H9 (cell line): ENCODE data around the gene MPC1. TPM values are rescaled to one million over a fixed set of nuclear protein-coding genes. Genes with fewer than 3 reads are reported as not detected.

Experiments used
- DNase-seq: peaks from one replicate; pipeline ENCODE4 v3.0.0-alpha.2; 2017
- H2AFZ ChIP-seq: one replicate; pipeline ENCODE4 v1.6.1; 2013; ENCODE audit warnings: mild to moderate bottlenecking, low read length, control low read depth, moderate library complexity
- H2AK5ac ChIP-seq: 2 replicates; pipeline ENCODE4 v1.6.1; 2013; ENCODE audit warnings: low read length, control low read depth, mixed read lengths; ENCODE audit not compliant: insufficient read length
- H2BK120ac ChIP-seq: one replicate; pipeline ENCODE4 v1.6.1; 2013; ENCODE audit warnings: low read depth, mild to moderate bottlenecking, low read length, control low read depth, inconsistent platforms; ENCODE audit not compliant: poor library complexity, severe bottlenecking
- H2BK12ac ChIP-seq: 2 replicates; pipeline ENCODE4 v1.6.1; 2013; ENCODE audit warnings: low read length, control low read depth, mixed read lengths, low read depth; ENCODE audit not compliant: insufficient read length
- H2BK15ac ChIP-seq: 2 replicates; pipeline ENCODE4 v1.6.1; 2013; ENCODE audit warnings: low read depth, low read length, control low read depth
- H2BK20ac ChIP-seq: one replicate; pipeline ENCODE4 v1.6.1; 2013; ENCODE audit warnings: low read depth, mild to moderate bottlenecking, low read length, control low read depth, inconsistent platforms; ENCODE audit not compliant: poor library complexity, severe bottlenecking
- H2BK5ac ChIP-seq: 2 replicates; pipeline ENCODE4 v1.6.1; 2013; ENCODE audit warnings: low read length, control low read depth, mixed read lengths; ENCODE audit not compliant: insufficient read length
- H3K14ac ChIP-seq: 2 replicates; pipeline ENCODE4 v1.6.1; 2013; ENCODE audit warnings: low read length, control low read depth; ENCODE audit not compliant: insufficient read depth
- H3K18ac ChIP-seq: 2 replicates; pipeline ENCODE4 v1.6.1; 2013; ENCODE audit warnings: low read depth, mild to moderate bottlenecking, mixed read lengths, low read length, control low read depth; ENCODE audit not compliant: insufficient read length
- H3K23ac ChIP-seq: 2 replicates; pipeline ENCODE4 v1.6.1; 2013; ENCODE audit warnings: low read length, control low read depth, mixed read lengths, low read depth; ENCODE audit not compliant: insufficient read length
- H3K23me2 ChIP-seq: 2 replicates; pipeline ENCODE4 v1.6.1; 2013; ENCODE audit warnings: low read depth, mild to moderate bottlenecking, mixed read lengths, low read length, control low read depth; ENCODE audit not compliant: insufficient read length, poor library complexity, severe bottlenecking
- H3K27ac ChIP-seq: 2 replicates; pipeline ENCODE4 v1.5.1; 2013; ENCODE audit warnings: low read length, control low read depth, mixed read lengths, low read depth; ENCODE audit not compliant: insufficient read length
- H3K27me3 ChIP-seq: 2 replicates; pipeline ENCODE4 v1.6.1; 2013; ENCODE audit warnings: low read length, control low read depth, inconsistent platforms; ENCODE audit not compliant: insufficient read depth
- H3K4ac ChIP-seq: 2 replicates; pipeline ENCODE4 v1.6.1; 2013; ENCODE audit warnings: low read depth, mild to moderate bottlenecking, control low read depth, inconsistent platforms, low read length, moderate library complexity
- H3K4me1 ChIP-seq: 2 replicates; pipeline ENCODE4 v1.6.1; 2013; ENCODE audit warnings: low read length, control low read depth, inconsistent platforms; ENCODE audit not compliant: insufficient read depth
- H3K4me2 ChIP-seq: 2 replicates; pipeline ENCODE4 v1.6.1; 2013; ENCODE audit warnings: low read length, control low read depth, mixed read lengths; ENCODE audit not compliant: insufficient read length, insufficient read depth
- H3K56ac ChIP-seq: 2 replicates; pipeline ENCODE4 v1.6.1; 2013; ENCODE audit warnings: low read depth, mild to moderate bottlenecking, mixed read lengths, low read length, control low read depth; ENCODE audit not compliant: insufficient read length
- H3K79me1 ChIP-seq: 2 replicates; pipeline ENCODE4 v1.6.1; 2013; ENCODE audit warnings: low read depth, mild to moderate bottlenecking, moderate library complexity, low read length, control low read depth, inconsistent platforms; ENCODE audit not compliant: insufficient read depth, poor library complexity, severe bottlenecking
- H3K79me2 ChIP-seq: 2 replicates; pipeline ENCODE4 v1.6.1; 2013; ENCODE audit warnings: low read length, control low read depth, inconsistent platforms; ENCODE audit not compliant: insufficient read depth
- H3K9ac ChIP-seq: 2 replicates; pipeline ENCODE4 v1.6.1; 2013; ENCODE audit warnings: low read length, control low read depth, mixed read lengths; ENCODE audit not compliant: insufficient read length; ENCODE audit errors: extremely low read depth
- H3K9me3 ChIP-seq: one replicate; pipeline ENCODE4 v1.6.1; 2013; ENCODE audit warnings: low read depth, low read length, inconsistent platforms; ENCODE audit not compliant: control insufficient read depth
- H3T11ph ChIP-seq: one replicate; pipeline ENCODE4 v1.6.1; 2013; ENCODE audit warnings: mild to moderate bottlenecking, low read length, control low read depth, inconsistent platforms
- H4K20me1 ChIP-seq: one replicate; pipeline ENCODE4 v1.6.1; 2013; ENCODE audit not compliant: control insufficient read depth, insufficient read length, insufficient read depth
- H4K5ac ChIP-seq: 2 replicates; pipeline ENCODE4 v1.6.1; 2013; ENCODE audit warnings: low read depth, mild to moderate bottlenecking, mixed read lengths, low read length, control low read depth; ENCODE audit not compliant: insufficient read length
- H4K8ac ChIP-seq: replicated peaks from 2 replicates; pipeline ENCODE4 v1.6.1; 2013; ENCODE audit warnings: low read length, control low read depth, mixed read lengths, low read depth; ENCODE audit not compliant: insufficient read length
- H4K91ac ChIP-seq: 2 replicates; pipeline ENCODE4 v1.6.1; 2013; ENCODE audit warnings: low read depth, mild to moderate bottlenecking, moderate library complexity, mixed read lengths, low read length, control low read depth; ENCODE audit not compliant: insufficient read length
- H3K27ac Mint-ChIP-seq, 3 experiments: 2 replicates in 2 of 3; 3 replicates in 1 of 3; pipeline ENCODE4 v1.8.0; 2020 to 2021; ENCODE audit warnings: mixed read lengths in 3 of 3, mild to moderate bottlenecking in 1 of 3, moderate library complexity in 1 of 3
- H3K27me3 Mint-ChIP-seq: 2 replicates; pipeline ENCODE4 v1.8.0; 2021; ENCODE audit warnings: low read depth, mild to moderate bottlenecking, moderate library complexity, mixed read lengths
- H3K36me3 Mint-ChIP-seq, 3 experiments: 2 replicates in 2 of 3; 3 replicates in 1 of 3; pipeline ENCODE4 v1.8.0; 2020 to 2021; ENCODE audit warnings: low read depth in 3 of 3, mixed read lengths in 3 of 3; ENCODE audit not compliant: insufficient read depth in 1 of 3
- H3K4me1 Mint-ChIP-seq, 2 experiments: 2 replicates each; pipeline ENCODE4 v1.8.0; 2020; ENCODE audit warnings: mixed read lengths in 2 of 2
- H3K4me3 Mint-ChIP-seq, 2 experiments: 2 replicates in 1 of 2; 3 replicates in 1 of 2; pipeline ENCODE4 v1.8.0; 2020 to 2021; ENCODE audit warnings: mild to moderate bottlenecking in 2 of 2, mixed read lengths in 2 of 2, moderate library complexity in 1 of 2
- H3K9me3 Mint-ChIP-seq, 2 experiments: 2 replicates in 1 of 2; 3 replicates in 1 of 2; pipeline ENCODE4 v1.8.0; 2020; ENCODE audit warnings: mild to moderate bottlenecking in 2 of 2, mixed read lengths in 2 of 2, moderate library complexity in 1 of 2
- whole genome bisulfite sequencing: extraction: QIAGEN DNeasy Blood & Tissue Kit; methylation state at CpG from one replicate; pipeline ENCODE4 v1.1.7; 2013; ENCODE audit warnings: missing lambda C conversion rate, low lambda C conversion rate, mixed read lengths; ENCODE audit not compliant: insufficient read length; ENCODE audit errors: extremely low coverage; 5-methylcytosine and 5-hydroxymethylcytosine counted together
- total RNA-seq: library from RNA; stranded (reverse); gene quantifications from 2 replicates; pipeline ENCODE4 v1.2.1, GENCODE V29; 2021
- TF ChIP-seq, protein P1 (sequence below): fragments of 200-600 bp; sonication (generic); conservative IDR thresholded peaks from 3 replicates; pipeline ENCODE4 v1.8.0; 2021; ENCODE audit warnings: antibody characterized with exemption, mild to moderate bottlenecking

MPC1 gene
- total RNA-seq, 1 experiment from 2014 or later = 10.0 TPM

DNA sequence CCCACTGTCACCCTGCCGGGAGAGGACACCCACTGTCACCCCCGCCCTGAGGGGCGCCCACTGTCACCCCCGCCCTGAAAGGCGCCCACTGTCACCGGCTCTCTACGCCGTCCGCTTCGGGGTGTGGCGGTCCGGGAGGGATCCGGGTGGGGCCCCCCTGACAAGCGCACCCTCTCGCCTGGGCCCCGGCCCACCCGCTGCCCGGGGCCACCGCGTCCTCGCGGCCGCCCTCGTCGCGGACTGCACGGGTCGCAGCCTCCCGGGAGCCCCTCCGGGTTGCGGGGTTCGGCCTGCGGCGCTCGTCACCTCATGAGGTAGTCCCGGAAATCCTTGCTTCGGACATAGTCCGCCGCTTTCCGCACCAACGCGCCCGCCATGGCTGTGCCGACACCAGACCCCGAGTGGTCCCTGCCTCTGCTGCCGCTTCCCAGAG, 224 bp downstream of the MPC1 start:
- H3K27ac Mint-ChIP-seq = no peak overlapping the region
- Histone ChIP-seq H2AFZ (no peak overlapping the region), H4K91ac (no peak overlapping the region), H2BK20ac (no peak overlapping the region), H2BK5ac (no peak overlapping the region), H3K14ac (no peak overlapping the region), H3K79me2 (no peaks in the 10 kb centered on the region), H2BK120ac (no peak overlapping the region), H3K23me2 (peaks cover 9% of the 10 kb centered on the region), H2BK12ac (no peak overlapping the region), H4K5ac (no peak overlapping the region), H3K56ac (no peak overlapping the region), H2AK5ac (no peak overlapping the region), H4K20me1 (no peaks in the 10 kb centered on the region), H3K9me3 (no peaks in the 10 kb centered on the region), H3K4ac (no peak overlapping the region), H3T11ph (no peak overlapping the region), H3K23ac (no peak overlapping the region), H2BK15ac (no peak overlapping the region), H3K27me3 (no peaks in the 10 kb centered on the region), H3K18ac (no peak overlapping the region), H3K4me1 (no peaks in the 10 kb centered on the region; the same call in 1 of the 2 replicates), H4K8ac (no peak overlapping the region), H3K27ac (no peak overlapping the region), H3K9ac (no peak overlapping the region), H3K4me2 (peak overlapping the region; percentile 57), H3K79me1 (no peaks in the 10 kb centered on the region)
- H3K4me1 Mint-ChIP-seq = peaks cover 5 to 7% of the 10 kb centered on the region in 2 experiments
- no peaks in the 10 kb centered on the region for H3K36me3 Mint-ChIP-seq
- no CpG with 5 or more reads among the region's 46 CpGs for WGBS
- no peaks in the 10 kb centered on the region for H3K27me3 Mint-ChIP-seq
- TF ChIP-seq, protein P1, sequence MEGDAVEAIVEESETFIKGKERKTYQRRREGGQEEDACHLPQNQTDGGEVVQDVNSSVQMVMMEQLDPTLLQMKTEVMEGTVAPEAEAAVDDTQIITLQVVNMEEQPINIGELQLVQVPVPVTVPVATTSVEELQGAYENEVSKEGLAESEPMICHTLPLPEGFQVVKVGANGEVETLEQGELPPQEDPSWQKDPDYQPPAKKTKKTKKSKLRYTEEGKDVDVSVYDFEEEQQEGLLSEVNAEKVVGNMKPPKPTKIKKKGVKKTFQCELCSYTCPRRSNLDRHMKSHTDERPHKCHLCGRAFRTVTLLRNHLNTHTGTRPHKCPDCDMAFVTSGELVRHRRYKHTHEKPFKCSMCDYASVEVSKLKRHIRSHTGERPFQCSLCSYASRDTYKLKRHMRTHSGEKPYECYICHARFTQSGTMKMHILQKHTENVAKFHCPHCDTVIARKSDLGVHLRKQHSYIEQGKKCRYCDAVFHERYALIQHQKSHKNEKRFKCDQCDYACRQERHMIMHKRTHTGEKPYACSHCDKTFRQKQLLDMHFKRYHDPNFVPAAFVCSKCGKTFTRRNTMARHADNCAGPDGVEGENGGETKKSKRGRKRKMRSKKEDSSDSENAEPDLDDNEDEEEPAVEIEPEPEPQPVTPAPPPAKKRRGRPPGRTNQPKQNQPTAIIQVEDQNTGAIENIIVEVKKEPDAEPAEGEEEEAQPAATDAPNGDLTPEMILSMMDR = no peak
- DNase-seq = no peak
- no peaks in the 10 kb centered on the region for H3K9me3 Mint-ChIP-seq
- H3K4me3 Mint-ChIP-seq = peak overlapping the region; percentile 73 to 82
